ENCODE results near the gene TASOR2.

DNA sequence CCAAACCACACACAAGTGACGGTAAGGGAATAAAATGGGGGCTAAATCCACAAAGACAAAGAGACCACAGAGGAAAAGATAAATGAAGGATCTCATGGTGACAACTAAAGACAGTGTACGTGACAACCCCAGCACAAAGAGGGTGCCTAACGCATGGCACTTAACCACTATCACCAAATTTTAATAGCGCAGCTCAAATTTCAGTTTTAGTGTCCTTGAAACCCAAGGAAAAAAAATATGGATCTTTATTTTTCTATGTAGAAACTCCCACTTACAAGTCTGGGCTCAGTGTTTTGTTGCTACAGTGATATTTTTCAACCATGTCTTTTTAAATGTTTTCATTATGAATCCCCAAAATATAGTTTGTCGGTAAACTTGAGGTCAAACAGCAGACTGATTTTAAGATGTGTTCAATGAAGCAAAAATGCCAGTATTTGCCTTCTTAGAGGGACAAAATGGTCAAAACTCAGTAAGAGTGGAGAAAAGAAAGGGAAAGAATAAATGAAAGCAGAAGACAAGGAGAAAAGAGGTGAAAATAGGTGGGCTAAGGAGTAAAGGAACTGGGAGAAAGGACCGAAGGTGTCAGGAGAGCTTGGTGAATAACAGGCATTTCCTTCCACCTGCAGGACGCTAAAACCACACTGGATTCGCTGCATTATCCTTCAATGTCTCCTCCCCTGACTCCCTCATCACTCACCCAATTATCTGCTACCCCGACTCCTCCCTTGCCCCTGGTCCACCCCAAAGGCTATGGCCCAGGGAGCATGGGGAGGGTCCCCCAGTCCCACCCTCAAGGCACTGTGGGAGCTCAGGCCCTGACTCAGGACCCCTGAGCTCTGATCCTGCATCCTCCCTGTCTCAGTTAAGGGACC is 21.7 kb upstream of the TASOR2 start:
- TF ChIP-seq EZH2 (IDR thresholded peaks at IDR 0.05; ENCODE audit: insufficient read depth, low read length) = no peak
- TF ChIP-seq, protein P1, sequence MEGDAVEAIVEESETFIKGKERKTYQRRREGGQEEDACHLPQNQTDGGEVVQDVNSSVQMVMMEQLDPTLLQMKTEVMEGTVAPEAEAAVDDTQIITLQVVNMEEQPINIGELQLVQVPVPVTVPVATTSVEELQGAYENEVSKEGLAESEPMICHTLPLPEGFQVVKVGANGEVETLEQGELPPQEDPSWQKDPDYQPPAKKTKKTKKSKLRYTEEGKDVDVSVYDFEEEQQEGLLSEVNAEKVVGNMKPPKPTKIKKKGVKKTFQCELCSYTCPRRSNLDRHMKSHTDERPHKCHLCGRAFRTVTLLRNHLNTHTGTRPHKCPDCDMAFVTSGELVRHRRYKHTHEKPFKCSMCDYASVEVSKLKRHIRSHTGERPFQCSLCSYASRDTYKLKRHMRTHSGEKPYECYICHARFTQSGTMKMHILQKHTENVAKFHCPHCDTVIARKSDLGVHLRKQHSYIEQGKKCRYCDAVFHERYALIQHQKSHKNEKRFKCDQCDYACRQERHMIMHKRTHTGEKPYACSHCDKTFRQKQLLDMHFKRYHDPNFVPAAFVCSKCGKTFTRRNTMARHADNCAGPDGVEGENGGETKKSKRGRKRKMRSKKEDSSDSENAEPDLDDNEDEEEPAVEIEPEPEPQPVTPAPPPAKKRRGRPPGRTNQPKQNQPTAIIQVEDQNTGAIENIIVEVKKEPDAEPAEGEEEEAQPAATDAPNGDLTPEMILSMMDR (IDR thresholded peaks at IDR 0.05; ENCODE audit: insufficient read depth, low read depth, low read length) = no peak

Measured in astrocyte (in vitro differentiated cells and primary cell).